Ovary (tissue), 3 donors: ENCODE data around the gene TCF12.

Source experiments
- EP300 ChIP-seq: sonication (generic); formaldehyde crosslinking; IDR thresholded peaks from one replicate; pipeline ENCODE4 v1.6.1; 2017; ENCODE audit warnings: antibody characterized with exemption
- POLR2A ChIP-seq: fragments of 450-650 bp; IDR thresholded peaks from one replicate; pipeline ENCODE4 v1.6.1; 2017; ENCODE audit warnings: antibody characterized with exemption, mild to moderate bottlenecking, moderate library complexity
- TF ChIP-seq, protein P1 (sequence below), 3 donors: fragments of 450-650 bp in 2 of 3; fragments of 200-600 bp in 1 of 3; IDR thresholded peaks; one replicate each; pipeline versions ENCODE4 v1.5.1 to v1.8.0; 2016 to 2022; ENCODE audit warnings: antibody characterized with exemption in 3 of 3, mild to moderate bottlenecking in 1 of 3
- donor health status: DM: no; HTN: no; CAD: no.

- no peak for TF ChIP-seq POLR2A
- TF ChIP-seq, protein P1, sequence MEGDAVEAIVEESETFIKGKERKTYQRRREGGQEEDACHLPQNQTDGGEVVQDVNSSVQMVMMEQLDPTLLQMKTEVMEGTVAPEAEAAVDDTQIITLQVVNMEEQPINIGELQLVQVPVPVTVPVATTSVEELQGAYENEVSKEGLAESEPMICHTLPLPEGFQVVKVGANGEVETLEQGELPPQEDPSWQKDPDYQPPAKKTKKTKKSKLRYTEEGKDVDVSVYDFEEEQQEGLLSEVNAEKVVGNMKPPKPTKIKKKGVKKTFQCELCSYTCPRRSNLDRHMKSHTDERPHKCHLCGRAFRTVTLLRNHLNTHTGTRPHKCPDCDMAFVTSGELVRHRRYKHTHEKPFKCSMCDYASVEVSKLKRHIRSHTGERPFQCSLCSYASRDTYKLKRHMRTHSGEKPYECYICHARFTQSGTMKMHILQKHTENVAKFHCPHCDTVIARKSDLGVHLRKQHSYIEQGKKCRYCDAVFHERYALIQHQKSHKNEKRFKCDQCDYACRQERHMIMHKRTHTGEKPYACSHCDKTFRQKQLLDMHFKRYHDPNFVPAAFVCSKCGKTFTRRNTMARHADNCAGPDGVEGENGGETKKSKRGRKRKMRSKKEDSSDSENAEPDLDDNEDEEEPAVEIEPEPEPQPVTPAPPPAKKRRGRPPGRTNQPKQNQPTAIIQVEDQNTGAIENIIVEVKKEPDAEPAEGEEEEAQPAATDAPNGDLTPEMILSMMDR (IDR thresholded peaks at IDR 0.05) = no peak
- TF ChIP-seq EP300 = no peak
Measured at GRCh38 chr15:56933811-56934210, 15.4 kb downstream of the TCF12 start.
